ENCODE measurements around the gene KNSTRN. TPM values are rescaled to one million over a fixed set of nuclear protein-coding genes. Genes with fewer than 3 reads are reported as not detected.

The KNSTRN gene
- total and polyA plus RNA-seq, 4 donors: 3.4 to 28.1 (median 8.9) TPM

GRCh38 chr15:40428185-40428584 is 45.7 kb downstream of the KNSTRN start:
- Histone ChIP-seq H3K27ac (ENCODE audit: low read depth in 1 of 2, low read length in 2 of 2) (no peak overlapping the region), H3K9ac (ENCODE audit: low read depth in 1 of 2, low read length in 2 of 2) (no peak overlapping the region), H3K4me3 (ENCODE audit: low read depth in 1 of 3, low read length in 3 of 3) (no peak overlapping the region), H3K27me3 (ENCODE audit: control insufficient read depth in 4 of 4, insufficient read depth in 4 of 4, low read length in 3 of 4) (no peaks in the 10 kb centered on the region), H3K9me3 (ENCODE audit: control insufficient read depth in 4 of 4, low read length in 3 of 4) (no peaks in the 10 kb centered on the region), H3K36me3 (ENCODE audit: control insufficient read depth in 4 of 4, insufficient read depth in 3 of 4, low read depth in 1 of 4, low read length in 3 of 4) (no peaks in the 10 kb centered on the region), H3K4me1 (ENCODE audit: control insufficient read depth in 4 of 4, insufficient read depth in 4 of 4, low read length in 3 of 4) (no peaks in the 10 kb centered on the region)
- no peak for TF ChIP-seq TAF1 (conservative IDR thresholded peaks at IDR 0.05)
- no peak for TF ChIP-seq JUND (IDR thresholded peaks at IDR 0.05)
- no peak for TF ChIP-seq FOXA2 (IDR thresholded peaks at IDR 0.05)
- TF ChIP-seq YY1 (IDR thresholded peaks at IDR 0.05): no peak
- no peak for TF ChIP-seq ZBTB33 (IDR thresholded peaks at IDR 0.05)
- TF ChIP-seq RXRA (IDR thresholded peaks at IDR 0.05): no peak
- TF ChIP-seq EGR1 (IDR thresholded peaks at IDR 0.05; ENCODE audit: low read depth in 2 of 2): no peak
- no peak for TF ChIP-seq REST (IDR thresholded peaks at IDR 0.05)
- no peak for TF ChIP-seq CTCF (IDR thresholded peaks at IDR 0.05; ENCODE audit: low read depth, low read length, missing input control)
- TF ChIP-seq HNF4A (conservative IDR thresholded peaks at IDR 0.05): no peak
- WGBS: 79% methylated on average over 4 of the region's 4 CpGs
- no peak for DNase-seq (ENCODE audit: low spot score)

- H3K9ac ChIP-seq (ENCODE audit: low read depth in 1 of 2, low read length in 2 of 2): no peak overlapping the region
- no peak overlapping the region for H3K4me3 ChIP-seq (ENCODE audit: low read depth in 1 of 3, low read length in 3 of 3)
- no peak overlapping the region for H3K27ac ChIP-seq (ENCODE audit: low read depth in 1 of 2, low read length in 2 of 2)
- no peaks in the 10 kb centered on the region for H3K27me3 ChIP-seq (ENCODE audit: control insufficient read depth in 4 of 4, insufficient read depth in 4 of 4, low read length in 3 of 4)
- no peak for DNase-seq (ENCODE audit: low spot score)
- WGBS: 94% methylated on average over 10 of the region's 10 CpGs
- no peaks in the 10 kb centered on the region for H3K9me3 ChIP-seq (ENCODE audit: control insufficient read depth in 4 of 4, low read length in 3 of 4)
- H3K36me3 ChIP-seq (ENCODE audit: control insufficient read depth in 4 of 4, insufficient read depth in 3 of 4, low read depth in 1 of 4, low read length in 3 of 4): no peaks in the 10 kb centered on the region
- TF ChIP-seq SP1 (IDR thresholded peaks at IDR 0.05) (no peak), GABPA (IDR thresholded peaks at IDR 0.05 in 1 of 2, conservative IDR thresholded peaks at IDR 0.05 in 1 of 2) (no peak), ATF3 (IDR thresholded peaks at IDR 0.05) (no peak), JUND (IDR thresholded peaks at IDR 0.05) (no peak), RXRA (IDR thresholded peaks at IDR 0.05) (no peak), NR2F2 (IDR thresholded peaks at IDR 0.05) (no peak), REST (IDR thresholded peaks at IDR 0.05) (no peak), CTCF (IDR thresholded peaks at IDR 0.05; ENCODE audit: low read depth, low read length, missing input control) (no peak)
- no peaks in the 10 kb centered on the region for H3K4me1 ChIP-seq (ENCODE audit: control insufficient read depth in 4 of 4, insufficient read depth in 4 of 4, low read length in 3 of 4)
Measured at GRCh38 chr15:40429068-40429710, 46.7 kb downstream of the KNSTRN start.

All from liver (tissue), 9 donors.